ENCODE data around the gene DIAPH1. TPM values are rescaled to one million over a fixed set of nuclear protein-coding genes. Genes with fewer than 3 reads are reported as not detected.

DIAPH1 gene
- total RNA-seq, 1 experiment from 2014 or later = 142 TPM

- ChIA-PET RAD21 (ENCODE audit: low non-redundant PET in 1 of 2, low total read pairs in 2 of 2, uncharacterized antibody in 2 of 2, unreplicated experiment in 2 of 2) (no interaction called here), POLR2A (no interaction called here), CTCF (no interaction called here)
- H3K27me3 ChIP-seq (ENCODE audit: insufficient read depth, low read length) = no peaks in the 10 kb centered on the region
- no peaks in the 10 kb centered on the region for H3K36me3 ChIP-seq (ENCODE audit: control insufficient read depth in 1 of 2, insufficient read depth in 2 of 2, low read length in 2 of 2)
- DNase-seq (ENCODE audit: low read depth, low spot score) (no peak), ATAC-seq (no peak)
- no peak overlapping the region for H2AFZ ChIP-seq (ENCODE audit: low read depth, low read length, poor library complexity, severe bottlenecking)
- TF ChIP-seq YY1 (IDR thresholded peaks at IDR 0.05; ENCODE audit: extremely low read depth, insufficient replicate concordance, low read depth, low read length) (no peak), ELF1 (IDR thresholded peaks at IDR 0.05; ENCODE audit: borderline replicate concordance, low read depth) (no peak), CBX3 (IDR thresholded peaks at IDR 0.05; ENCODE audit: low read depth) (no peak), ZBTB33 (IDR thresholded peaks at IDR 0.05; ENCODE audit: extremely low read depth, insufficient replicate concordance, low read length) (no peak)
- TF ChIP-seq, protein P1, sequence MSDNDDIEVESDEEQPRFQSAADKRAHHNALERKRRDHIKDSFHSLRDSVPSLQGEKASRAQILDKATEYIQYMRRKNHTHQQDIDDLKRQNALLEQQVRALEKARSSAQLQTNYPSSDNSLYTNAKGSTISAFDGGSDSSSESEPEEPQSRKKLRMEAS (IDR thresholded peaks at IDR 0.05) = no peak
- no peaks in the 10 kb centered on the region for H3K9me3 ChIP-seq (ENCODE audit: control insufficient read depth in 1 of 2, insufficient read depth in 1 of 2, low read depth in 1 of 2, low read length in 2 of 2)
- H4K20me1 ChIP-seq (ENCODE audit: insufficient read depth) = no peaks in the 10 kb centered on the region
- no peak overlapping the region for H3K27ac ChIP-seq (ENCODE audit: low read depth, low read length)
- H3K4me3 ChIP-seq (replicated peaks in 1 of 2; ENCODE audit: low read depth in 1 of 2, low read length in 2 of 2) = no peak overlapping the region
- no peaks in the 10 kb centered on the region for H3K79me2 ChIP-seq (ENCODE audit: insufficient read depth, low read length)
- H3K4me1 ChIP-seq (ENCODE audit: control insufficient read depth in 1 of 2, insufficient read depth in 2 of 2, low read length in 2 of 2) = no peaks in the 10 kb centered on the region
- no peaks in the 10 kb centered on the region for H3K9me2 ChIP-seq (ENCODE audit: insufficient read depth)
- no peak overlapping the region for H3K4me2 ChIP-seq (ENCODE audit: low read length)
- no TSS peak for BruUV-seq (replicated peaks)
- intact Hi-C loops (cut with micrococcal nuclease) = no loop called here
- H3K9ac ChIP-seq (ENCODE audit: low read length) = no peak overlapping the region
These were observed 141.7 kb downstream of the DIAPH1 start for GRCh38 chr5:141477044-141477575.

GRCh38 chr5:141476132-141476911 is 142.5 kb downstream of the DIAPH1 start:
- no peak for DNase-seq (ENCODE audit: low read depth, low spot score)
- no peak overlapping the region for H3K9ac ChIP-seq (ENCODE audit: low read length)
- no peak overlapping the region for H3K4me3 ChIP-seq (replicated peaks in 1 of 2; ENCODE audit: low read depth in 1 of 2, low read length in 2 of 2)
- H3K4me2 ChIP-seq (ENCODE audit: low read length) = no peak overlapping the region
- CTCF ChIA-PET = no interaction called here
- H3K79me2 ChIP-seq (ENCODE audit: insufficient read depth, low read length) = no peaks in the 10 kb centered on the region
- no peaks in the 10 kb centered on the region for H4K20me1 ChIP-seq (ENCODE audit: insufficient read depth)
- no peaks in the 10 kb centered on the region for H3K9me3 ChIP-seq (ENCODE audit: control insufficient read depth in 1 of 2, insufficient read depth in 1 of 2, low read depth in 1 of 2, low read length in 2 of 2)
- no peaks in the 10 kb centered on the region for H3K4me1 ChIP-seq (ENCODE audit: control insufficient read depth in 1 of 2, insufficient read depth in 2 of 2, low read length in 2 of 2)
- POLR2A ChIA-PET = no interaction called here
- H3K27ac ChIP-seq (ENCODE audit: low read depth, low read length) = no peak overlapping the region
- BruUV-seq (replicated peaks) = no TSS peak
- intact Hi-C loops (cut with micrococcal nuclease) = no loop called here
- no peaks in the 10 kb centered on the region for H3K27me3 ChIP-seq (ENCODE audit: insufficient read depth, low read length)
- no peak overlapping the region for H2AFZ ChIP-seq (ENCODE audit: low read depth, low read length, poor library complexity, severe bottlenecking)
- RAD21 ChIA-PET (ENCODE audit: low non-redundant PET in 1 of 2, low total read pairs in 2 of 2, uncharacterized antibody in 2 of 2, unreplicated experiment in 2 of 2) = no interaction called here
- no peaks in the 10 kb centered on the region for H3K36me3 ChIP-seq (ENCODE audit: control insufficient read depth in 1 of 2, insufficient read depth in 2 of 2, low read length in 2 of 2)
- H3K9me2 ChIP-seq (ENCODE audit: insufficient read depth) = no peaks in the 10 kb centered on the region
- ATAC-seq = no peak
- TF ChIP-seq SRF (IDR thresholded peaks at IDR 0.05; ENCODE audit: low read depth) (no peak), FOSL1 (IDR thresholded peaks at IDR 0.05; ENCODE audit: low read depth) (no peak), ELF1 (IDR thresholded peaks at IDR 0.05; ENCODE audit: borderline replicate concordance, low read depth) (no peak), CEBPB (IDR thresholded peaks at IDR 0.05; ENCODE audit: low read depth) (no peak), CTCF (IDR thresholded peaks at IDR 0.05 in 2 of 3, conservative IDR thresholded peaks at IDR 0.05 in 1 of 3; ENCODE audit: borderline replicate concordance in 1 of 3, insufficient read depth in 1 of 3, low read depth in 2 of 3, low read length in 2 of 3) (no peak), CBX3 (IDR thresholded peaks at IDR 0.05; ENCODE audit: low read depth) (no peak), ZFX (IDR thresholded peaks at IDR 0.05) (no peak), TCF7L2 (IDR thresholded peaks at IDR 0.05; ENCODE audit: borderline replicate concordance, extremely low read depth, insufficient read depth, insufficient read length) (no peak), EZH2 (IDR thresholded peaks at IDR 0.05) (no peak), POLR2A (IDR thresholded peaks at IDR 0.05; ENCODE audit: borderline replicate concordance, extremely low read depth, insufficient read depth, insufficient read length) (no peak), SIN3A (IDR thresholded peaks at IDR 0.05; ENCODE audit: low read depth) (no peak), EZH2phosphoT487 (IDR thresholded peaks at IDR 0.05; ENCODE audit: borderline replicate concordance) (no peak)
- TF ChIP-seq, protein P1 (IDR thresholded peaks at IDR 0.05) = no peak

Data from HCT116 (cell line).